Mononuclear cell (primary cell): ENCODE data around the gene MTTP. TPM values are rescaled to one million over a fixed set of nuclear protein-coding genes. Genes with fewer than 3 reads are reported as not detected.
"Not testable (repeated sequence)": the region's sequence is repeated elsewhere in the genome, so short reads cannot be mapped to it uniquely, and the experiment has no call there.

Source experiments
- H3K27me3 ChIP-seq: 2 replicates; pipeline ENCODE4 v1.6.0; 2011; ENCODE audit warnings: low read length, control low read depth; ENCODE audit not compliant: insufficient read depth
- H3K4me1 ChIP-seq: 2 replicates; pipeline ENCODE4 v1.5.1; 2011; ENCODE audit warnings: mild to moderate bottlenecking, low read length, control low read depth; ENCODE audit not compliant: insufficient read depth
- H3K4me3 ChIP-seq: 2 replicates; pipeline ENCODE4 v1.5.1; 2011; ENCODE audit warnings: mild to moderate bottlenecking, low read length, moderate library complexity
- H3K9me3 ChIP-seq: 2 replicates; pipeline ENCODE4 v1.5.1; 2011; ENCODE audit warnings: low read depth, mild to moderate bottlenecking, control low read depth, low read length
- total RNA-seq: library from RNA; depleted of rRNA; stranded (reverse); fragments of >200 nt; gene quantifications from one replicate; pipeline ENCODE4 v1.2.3, GENCODE V29; 2012

MTTP gene
- 0.63 TPM for total RNA-seq

- Histone ChIP-seq H3K4me3 (no peak within 1 kb of the TSS), H3K27me3 (peaks cover 22% of the 10 kb centered on the region), H3K9me3 (no peaks in the 10 kb centered on the region), H3K4me1 (peaks cover 4% of the 10 kb centered on the region)
Observed at GRCh38 chr4:99574530-99575324, at the start of gene MTTP. MTTP (plus strand) TSS chr4:99574824; CDS start chr4:99574910, 86 bp downstream.

- Histone ChIP-seq H3K4me3 (no peak overlapping the region), H3K9me3 (no peaks in the 10 kb centered on the region), H3K27me3 (no peaks in the 10 kb centered on the region), H3K4me1 (no peaks in the 10 kb centered on the region)
Observed at GRCh38 chr4:99529228-99529627, 45.4 kb upstream of the MTTP start.

GRCh38 chr4:99529956-99530355, 44.7 kb upstream of the MTTP start:
- Histone ChIP-seq H3K4me3 (no peak overlapping the region), H3K9me3 (no peaks in the 10 kb centered on the region), H3K4me1 (no peaks in the 10 kb centered on the region), H3K27me3 (no peaks in the 10 kb centered on the region)

GRCh38 chr4:99534699-99535098, 39.9 kb upstream of the MTTP start:
- H3K4me1 ChIP-seq, H3K27me3 ChIP-seq, H3K9me3 ChIP-seq, H3K4me3 ChIP-seq: not testable (repeated sequence)

- Histone ChIP-seq H3K27me3 (no peaks in the 10 kb centered on the region), H3K4me1 (no peaks in the 10 kb centered on the region), H3K4me3 (no peak overlapping the region), H3K9me3 (no peaks in the 10 kb centered on the region)
Observed at GRCh38 chr4:99536271-99536670, 38.4 kb upstream of the MTTP start.

- H3K4me3 ChIP-seq = no peak overlapping the region
- H3K27me3 ChIP-seq = no peaks in the 10 kb centered on the region
- no peaks in the 10 kb centered on the region for H3K4me1 ChIP-seq
Observed at GRCh38 chr4:99536848-99537247, 37.8 kb upstream of the MTTP start.

GRCh38 chr4:99537674-99538073, 37.0 kb upstream of the MTTP start:
- no peaks in the 10 kb centered on the region for H3K4me1 ChIP-seq

More at GRCh38 chr4:99536848-99537247, 37.8 kb upstream of the MTTP start:
- no peaks in the 10 kb centered on the region for H3K9me3 ChIP-seq

GRCh38 chr4:99540277-99540939, 34.2 kb upstream of the MTTP start:
- H3K9me3 ChIP-seq = no peaks in the 10 kb centered on the region
- H3K4me3 ChIP-seq = no peak overlapping the region
- no peaks in the 10 kb centered on the region for H3K27me3 ChIP-seq
- no peaks in the 10 kb centered on the region for H3K4me1 ChIP-seq

More at GRCh38 chr4:99537674-99538073, 37.0 kb upstream of the MTTP start:
- no peaks in the 10 kb centered on the region for H3K27me3 ChIP-seq
- H3K4me3 ChIP-seq = no peak overlapping the region
- H3K9me3 ChIP-seq = no peaks in the 10 kb centered on the region

GRCh38 chr4:99552872-99553271, 21.8 kb upstream of the MTTP start:
- Histone ChIP-seq H3K4me3 (no peak overlapping the region), H3K4me1 (no peaks in the 10 kb centered on the region), H3K27me3 (no peaks in the 10 kb centered on the region), H3K9me3 (no peaks in the 10 kb centered on the region)

- Histone ChIP-seq H3K4me3 (peak within 1 kb of the TSS; percentile 71), H3K27me3 (peaks cover 16% of the 10 kb centered on the region)
Observed at GRCh38 chr4:99563310-99564186, 11.1 kb upstream of the MTTP start, which contains the start of gene TRMT10A. TRMT10A (minus strand) TSS chr4:99564039; CDS start chr4:99559338, 4,701 bp downstream.

GRCh38 chr4:99564921-99565320, 9.7 kb upstream of the MTTP start:
- Histone ChIP-seq H3K4me1 (peaks cover 10% of the 10 kb centered on the region), H3K27me3 (peaks cover 23% of the 10 kb centered on the region), H3K4me3 (no peak overlapping the region), H3K9me3 (no peaks in the 10 kb centered on the region)

More at GRCh38 chr4:99563310-99564186, 11.1 kb upstream of the MTTP start, which contains the start of gene TRMT10A:
- Histone ChIP-seq H3K4me1 (peaks cover 10% of the 10 kb centered on the region), H3K9me3 (no peaks in the 10 kb centered on the region)

- no peaks in the 10 kb centered on the region for H3K9me3 ChIP-seq
- peaks cover 34% of the 10 kb centered on the region for H3K27me3 ChIP-seq
- no peak overlapping the region for H3K4me3 ChIP-seq
Observed at GRCh38 chr4:99571883-99572282, 2.7 kb upstream of the MTTP start.

GRCh38 chr4:99572527-99573240, 1.9 kb upstream of the MTTP start:
- Histone ChIP-seq H3K4me3 (no peak overlapping the region), H3K27me3 (peaks cover 29% of the 10 kb centered on the region), H3K9me3 (no peaks in the 10 kb centered on the region), H3K4me1 (peaks cover 4% of the 10 kb centered on the region)

More at GRCh38 chr4:99571883-99572282, 2.7 kb upstream of the MTTP start:
- peaks cover 4% of the 10 kb centered on the region for H3K4me1 ChIP-seq

- peaks cover 25% of the 10 kb centered on the region for H3K27me3 ChIP-seq
- H3K4me3 ChIP-seq = no peak overlapping the region
- H3K4me1 ChIP-seq = peaks cover 4% of the 10 kb centered on the region
- no peaks in the 10 kb centered on the region for H3K9me3 ChIP-seq
Observed at GRCh38 chr4:99573735-99574368, 772 bp upstream of the MTTP start.
